ENCODE data around the gene KLF4. TPM values are rescaled to one million over a fixed set of nuclear protein-coding genes. Genes with fewer than 3 reads are reported as not detected.

The KLF4 gene
- total and polyA plus RNA-seq, 2 of the 13 experiments (the other 11 are each of a cell fraction or from before 2014, with no cell fraction given) = 0.20 to 0.37 TPM

DNA sequence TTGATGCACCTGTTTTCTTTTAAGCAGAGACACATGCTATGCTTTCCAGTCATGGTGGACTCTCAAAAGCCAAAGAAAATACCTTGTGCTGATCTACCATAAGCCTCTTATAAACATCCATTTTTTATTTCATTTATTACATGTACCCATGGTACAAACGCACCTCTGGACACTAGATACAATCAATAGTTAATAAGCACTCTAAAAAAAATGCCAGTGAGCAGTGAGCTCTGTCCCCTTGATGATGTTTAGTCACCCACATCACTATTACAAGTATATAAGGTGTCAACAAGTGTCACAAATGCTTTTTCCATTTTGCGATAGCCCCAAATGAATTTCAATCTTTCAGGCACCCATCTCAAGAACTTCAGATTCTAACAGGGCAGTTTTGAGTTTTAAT, 5.9 kb downstream of the KLF4 start:
- no TSS peak for BruUV-seq (replicated peaks)
- intact Hi-C loops (cut with micrococcal nuclease; ENCODE audit: unreplicated experiment) = loop anchor here (1.0 to 10.0 kb wide), 5 partner anchors 59 to 1329 kb away; no protein-coding TSS in a partner anchor
- Histone ChIP-seq H3K9ac (ENCODE audit: insufficient read depth, low read depth, low read length) (no peak overlapping the region), H4K20me1 (ENCODE audit: insufficient read depth, low read length) (no peaks in the 10 kb centered on the region), H3K4me2 (ENCODE audit: low read depth, low read length) (no peak overlapping the region), H3K27me3 (ENCODE audit: control insufficient read depth in 1 of 2, insufficient read depth in 2 of 2, low read length in 2 of 2) (peaks cover 0 to 7% of the 10 kb centered on the region in 2 experiments; a peak in 1 of 5 replicates), H3K36me3 (replicated peaks in 1 of 2; ENCODE audit: control insufficient read depth in 1 of 2, insufficient read depth in 2 of 2, low read length in 2 of 2) (no peaks in the 10 kb centered on the region), H3K4me3 (replicated peaks in 1 of 3; ENCODE audit: insufficient read depth in 1 of 3, low read depth in 2 of 3, low read length in 3 of 3) (no peak overlapping the region), H3K4me1 (ENCODE audit: insufficient read depth, low read length) (no peaks in the 10 kb centered on the region), H2AFZ (ENCODE audit: low read length) (no peak overlapping the region), H3K27ac (ENCODE audit: extremely low read length, insufficient read depth, low read length) (no peak overlapping the region), H3K79me2 (ENCODE audit: insufficient read depth, low read length) (no peaks in the 10 kb centered on the region), H3K9me3 (ENCODE audit: low read length) (no peaks in the 10 kb centered on the region)
- ChIA-PET POLR2A (no interaction called here), CTCF (ENCODE audit: low intra/inter-chr PET ratio, low total read pairs) (no interaction called here)
- WGBS (ENCODE audit: low lambda C conversion rate) = 22% methylated on average over 2 of the region's 2 CpGs
- in situ Hi-C loops (cut with HindIII; ENCODE audit: extremely low pct_ligation_motif_present, low pct_unique_long_range_greater_than_20kb) = loop anchor here (25.0 kb wide), 2 partner anchors 1079 to 1329 kb away; no protein-coding TSS in a partner anchor
- TF ChIP-seq ZSCAN29 (CRISPR knock-in tag; conservative IDR thresholded peaks at IDR 0.05) (no peak), KDM5A (IDR thresholded peaks at IDR 0.05; ENCODE audit: borderline replicate concordance, low read length) (no peak)
- no peak for DNase-seq (ENCODE audit: low spot score)
- ATAC-seq = no peak
- no peak for FAIRE-seq

DNA sequence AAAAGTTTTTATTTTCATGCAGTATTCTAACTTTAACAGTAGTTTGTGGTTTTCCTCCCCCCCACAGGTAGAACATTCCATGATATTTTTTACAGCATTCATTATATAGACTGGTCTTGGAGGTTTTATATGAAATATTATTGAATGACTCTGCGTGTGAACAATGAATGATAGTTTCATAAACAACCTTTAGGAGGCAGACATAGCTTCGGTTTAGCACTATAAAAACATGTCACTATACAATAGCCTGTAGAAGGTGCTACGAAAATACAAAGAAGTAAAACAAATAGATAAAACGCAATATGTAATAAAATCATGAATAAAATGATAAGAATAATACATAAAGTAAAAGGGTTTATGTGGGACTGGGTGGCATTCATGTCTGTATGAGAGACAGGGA, 8.5 kb downstream of the KLF4 start:
- in situ Hi-C loops (cut with HindIII; ENCODE audit: extremely low pct_ligation_motif_present, low pct_unique_long_range_greater_than_20kb) = loop anchor here (25.0 kb wide), 2 partner anchors 1081 to 1331 kb away; no protein-coding TSS in a partner anchor
- Histone ChIP-seq H3K36me3 (replicated peaks in 1 of 2; ENCODE audit: control insufficient read depth in 1 of 2, insufficient read depth in 2 of 2, low read length in 2 of 2) (no peaks in the 10 kb centered on the region), H3K27ac (ENCODE audit: extremely low read length, insufficient read depth, low read length) (no peak overlapping the region), H2AFZ (ENCODE audit: low read length) (no peak overlapping the region), H4K20me1 (ENCODE audit: insufficient read depth, low read length) (no peaks in the 10 kb centered on the region), H3K4me3 (replicated peaks in 1 of 3; ENCODE audit: insufficient read depth in 1 of 3, low read depth in 2 of 3, low read length in 3 of 3) (no peak overlapping the region), H3K4me2 (ENCODE audit: low read depth, low read length) (no peak overlapping the region), H3K4me1 (ENCODE audit: insufficient read depth, low read length) (no peaks in the 10 kb centered on the region), H3K9ac (ENCODE audit: insufficient read depth, low read depth, low read length) (no peak overlapping the region), H3K27me3 (ENCODE audit: control insufficient read depth in 1 of 2, insufficient read depth in 2 of 2, low read length in 2 of 2) (no peaks in the 10 kb centered on the region), H3K9me3 (ENCODE audit: low read length) (no peaks in the 10 kb centered on the region), H3K79me2 (ENCODE audit: insufficient read depth, low read length) (no peaks in the 10 kb centered on the region)
- no peak for DNase-seq (ENCODE audit: low spot score)
- intact Hi-C loops (cut with micrococcal nuclease; ENCODE audit: unreplicated experiment) = loop anchor here (5.0 to 10.0 kb wide), 3 partner anchors 56 to 1331 kb away; no protein-coding TSS in a partner anchor
- BruUV-seq (replicated peaks) = no TSS peak
- ChIA-PET CTCF (ENCODE audit: low intra/inter-chr PET ratio, low total read pairs) (no interaction called here), POLR2A (no interaction called here)
- ATAC-seq = no peak
- TF ChIP-seq ZFX (CRISPR knock-in tag; IDR thresholded peaks at IDR 0.05; ENCODE audit: low read depth) (no peak), SP4 (CRISPR knock-in tag; IDR thresholded peaks at IDR 0.05) (no peak), ZNF672 (CRISPR knock-in tag; IDR thresholded peaks at IDR 0.05) (no peak), ZNF441 (CRISPR knock-in tag; IDR thresholded peaks at IDR 0.05; ENCODE audit: borderline replicate concordance) (no peak), ZFP90 (CRISPR knock-in tag; IDR thresholded peaks at IDR 0.05; ENCODE audit: borderline replicate concordance) (no peak), ARNT2 (CRISPR knock-in tag; IDR thresholded peaks at IDR 0.05; ENCODE audit: low read depth) (no peak), ATF1 (CRISPR knock-in tag; IDR thresholded peaks at IDR 0.05) (no peak)
- TF ChIP-seq, protein P1, sequence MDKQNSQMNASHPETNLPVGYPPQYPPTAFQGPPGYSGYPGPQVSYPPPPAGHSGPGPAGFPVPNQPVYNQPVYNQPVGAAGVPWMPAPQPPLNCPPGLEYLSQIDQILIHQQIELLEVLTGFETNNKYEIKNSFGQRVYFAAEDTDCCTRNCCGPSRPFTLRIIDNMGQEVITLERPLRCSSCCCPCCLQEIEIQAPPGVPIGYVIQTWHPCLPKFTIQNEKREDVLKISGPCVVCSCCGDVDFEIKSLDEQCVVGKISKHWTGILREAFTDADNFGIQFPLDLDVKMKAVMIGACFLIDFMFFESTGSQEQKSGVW (CRISPR knock-in tag; IDR thresholded peaks at IDR 0.05; ENCODE audit: borderline replicate concordance) = no peak
- FAIRE-seq = no peak
- under 1% methylated on average over 4 of the region's 4 CpGs for WGBS (ENCODE audit: low lambda C conversion rate)

All from HepG2 (cell line).